Measurements from ENCODE around the gene INSYN2B. TPM values are rescaled to one million over a fixed set of nuclear protein-coding genes. Genes with fewer than 3 reads are reported as not detected.
A peak's percentile ranks its signal among the peaks of the same experiment; 100 is the strongest.

INSYN2B gene
- total RNA-seq, 3 donors from 2014 or later: not detected

GRCh38 chr5:169831331-169831730, 149.0 kb downstream of the INSYN2B start:
- ATAC-seq (no peak), DNase-seq (no peak)
- H3K27me3 Mint-ChIP-seq (ENCODE audit: low read depth): no peaks in the 10 kb centered on the region
- peaks cover 29% of the 10 kb centered on the region for H3K36me3 Mint-ChIP-seq (ENCODE audit: insufficient read depth)
- no peaks in the 10 kb centered on the region for H3K9me3 Mint-ChIP-seq
- no peak overlapping the region for H3K4me3 Mint-ChIP-seq
- peaks cover 15% of the 10 kb centered on the region for H3K4me1 Mint-ChIP-seq (ENCODE audit: low read depth)

- peaks cover 11% of the 10 kb centered on the region for H3K4me1 Mint-ChIP-seq (ENCODE audit: low read depth)
- H3K27me3 Mint-ChIP-seq (ENCODE audit: low read depth): no peaks in the 10 kb centered on the region
- peaks cover 39% of the 10 kb centered on the region for H3K36me3 Mint-ChIP-seq (ENCODE audit: insufficient read depth)
- no peak for DNase-seq
- peak in 1 of 2 donors; percentile 48 for ATAC-seq
- H3K9me3 Mint-ChIP-seq: no peaks in the 10 kb centered on the region
- H3K4me3 Mint-ChIP-seq: no peak overlapping the region
These were observed 151.9 kb downstream of the INSYN2B start for GRCh38 chr5:169828385-169828784.

- no peak overlapping the region for H3K4me3 Mint-ChIP-seq
- peaks cover 11% of the 10 kb centered on the region for H3K4me1 Mint-ChIP-seq (ENCODE audit: low read depth)
- H3K9me3 Mint-ChIP-seq: no peaks in the 10 kb centered on the region
- no peak for ATAC-seq
- peaks cover 37% of the 10 kb centered on the region for H3K36me3 Mint-ChIP-seq (ENCODE audit: insufficient read depth)
- no peaks in the 10 kb centered on the region for H3K27me3 Mint-ChIP-seq (ENCODE audit: low read depth)
- no peak for DNase-seq
These were observed 152.5 kb downstream of the INSYN2B start for GRCh38 chr5:169827769-169828168.

- no peak for DNase-seq
- no peaks in the 10 kb centered on the region for H3K9me3 Mint-ChIP-seq
- H3K4me1 Mint-ChIP-seq (ENCODE audit: low read depth): peaks cover 11% of the 10 kb centered on the region
- H3K36me3 Mint-ChIP-seq (ENCODE audit: insufficient read depth): peaks cover 38% of the 10 kb centered on the region
- ATAC-seq: no peak
- H3K4me3 Mint-ChIP-seq: no peak overlapping the region
- H3K27me3 Mint-ChIP-seq (ENCODE audit: low read depth): no peaks in the 10 kb centered on the region
These were observed 153.7 kb downstream of the INSYN2B start for GRCh38 chr5:169826618-169827017.

GRCh38 chr5:169817031-169817430, 163.3 kb downstream of the INSYN2B start:
- no peak for DNase-seq
- Mint-ChIP-seq H3K36me3 (ENCODE audit: insufficient read depth) (peaks cover 55% of the 10 kb centered on the region), H3K27me3 (ENCODE audit: low read depth) (no peaks in the 10 kb centered on the region), H3K4me1 (ENCODE audit: low read depth) (no peaks in the 10 kb centered on the region), H3K4me3 (no peak overlapping the region), H3K9me3 (no peaks in the 10 kb centered on the region)
- no peak for ATAC-seq

- Mint-ChIP-seq H3K4me3 (no peak overlapping the region), H3K36me3 (ENCODE audit: insufficient read depth) (peaks cover 64% of the 10 kb centered on the region), H3K9me3 (no peaks in the 10 kb centered on the region), H3K27me3 (ENCODE audit: low read depth) (no peaks in the 10 kb centered on the region), H3K4me1 (ENCODE audit: low read depth) (peaks cover 1% of the 10 kb centered on the region)
- DNase-seq (no peak), ATAC-seq (no peak)
These were observed 165.8 kb downstream of the INSYN2B start for GRCh38 chr5:169814522-169814921.

Other genes with a start within 250 kb of the INSYN2B start
- gene FOXI1, start 125.4 kb upstream of the INSYN2B start, total RNA-seq: not detected

All from activated T-cell treated with anti-CD3 and anti-CD28 coated beads, Interleukin-2, amount 50 U/mL, for 4 hours (primary cell).